ENCODE results near the gene SETX. TPM values are rescaled to one million over a fixed set of nuclear protein-coding genes. Genes with fewer than 3 reads are reported as not detected.

The SETX gene
- total and polyA plus RNA-seq, 11 donors = 11.7 to 42.5 (median 27.5) TPM

DNA sequence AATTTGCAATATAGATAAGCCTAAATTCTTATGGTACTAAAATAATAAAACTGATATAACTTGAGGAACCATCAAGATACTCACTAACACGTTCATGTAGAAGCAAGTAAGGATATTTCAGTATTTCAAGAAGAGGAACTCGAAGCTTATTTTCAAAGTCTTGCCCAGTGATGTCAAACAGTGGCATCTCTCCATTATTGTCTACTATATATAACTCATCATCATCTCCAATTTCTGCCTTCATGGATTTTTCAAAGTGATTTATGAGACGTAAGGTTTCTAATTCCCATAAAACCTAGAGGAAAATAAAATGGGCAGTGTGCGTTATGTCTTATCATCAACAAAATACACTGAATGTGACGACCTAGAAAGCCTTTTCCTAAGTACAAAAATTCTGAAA, 8.6 kb downstream of the SETX start:
- 80 to 91% (median 87%) methylated on average over 5 of the region's 5 CpGs for WGBS, 4 donors
- no peak overlapping the region for H3K4me3 ChIP-seq
- ATAC-seq = no peak
- no peaks in the 10 kb centered on the region for H3K9me3 ChIP-seq
- no peak overlapping the region for H3K27ac ChIP-seq
- TF ChIP-seq, protein P1, sequence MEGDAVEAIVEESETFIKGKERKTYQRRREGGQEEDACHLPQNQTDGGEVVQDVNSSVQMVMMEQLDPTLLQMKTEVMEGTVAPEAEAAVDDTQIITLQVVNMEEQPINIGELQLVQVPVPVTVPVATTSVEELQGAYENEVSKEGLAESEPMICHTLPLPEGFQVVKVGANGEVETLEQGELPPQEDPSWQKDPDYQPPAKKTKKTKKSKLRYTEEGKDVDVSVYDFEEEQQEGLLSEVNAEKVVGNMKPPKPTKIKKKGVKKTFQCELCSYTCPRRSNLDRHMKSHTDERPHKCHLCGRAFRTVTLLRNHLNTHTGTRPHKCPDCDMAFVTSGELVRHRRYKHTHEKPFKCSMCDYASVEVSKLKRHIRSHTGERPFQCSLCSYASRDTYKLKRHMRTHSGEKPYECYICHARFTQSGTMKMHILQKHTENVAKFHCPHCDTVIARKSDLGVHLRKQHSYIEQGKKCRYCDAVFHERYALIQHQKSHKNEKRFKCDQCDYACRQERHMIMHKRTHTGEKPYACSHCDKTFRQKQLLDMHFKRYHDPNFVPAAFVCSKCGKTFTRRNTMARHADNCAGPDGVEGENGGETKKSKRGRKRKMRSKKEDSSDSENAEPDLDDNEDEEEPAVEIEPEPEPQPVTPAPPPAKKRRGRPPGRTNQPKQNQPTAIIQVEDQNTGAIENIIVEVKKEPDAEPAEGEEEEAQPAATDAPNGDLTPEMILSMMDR (IDR thresholded peaks at IDR 0.05) = no peak
- no peak for TF ChIP-seq POLR2A (IDR thresholded peaks at IDR 0.05)
- peaks cover 0 to 100% (median 99%) of the 10 kb centered on the region in 9 donors for H3K36me3 ChIP-seq
- peaks cover 0 to 24% (median 7%) of the 10 kb centered on the region in 12 donors for H3K4me1 ChIP-seq
- H3K27me3 ChIP-seq = no peaks in the 10 kb centered on the region
- intact Hi-C loops (cut with DNase I) = loop anchor here in 1 of 10 donors (10.0 kb wide), 1 partner anchor 51 kb away; no protein-coding TSS in a partner anchor
- no peak for DNase-seq

DNA sequence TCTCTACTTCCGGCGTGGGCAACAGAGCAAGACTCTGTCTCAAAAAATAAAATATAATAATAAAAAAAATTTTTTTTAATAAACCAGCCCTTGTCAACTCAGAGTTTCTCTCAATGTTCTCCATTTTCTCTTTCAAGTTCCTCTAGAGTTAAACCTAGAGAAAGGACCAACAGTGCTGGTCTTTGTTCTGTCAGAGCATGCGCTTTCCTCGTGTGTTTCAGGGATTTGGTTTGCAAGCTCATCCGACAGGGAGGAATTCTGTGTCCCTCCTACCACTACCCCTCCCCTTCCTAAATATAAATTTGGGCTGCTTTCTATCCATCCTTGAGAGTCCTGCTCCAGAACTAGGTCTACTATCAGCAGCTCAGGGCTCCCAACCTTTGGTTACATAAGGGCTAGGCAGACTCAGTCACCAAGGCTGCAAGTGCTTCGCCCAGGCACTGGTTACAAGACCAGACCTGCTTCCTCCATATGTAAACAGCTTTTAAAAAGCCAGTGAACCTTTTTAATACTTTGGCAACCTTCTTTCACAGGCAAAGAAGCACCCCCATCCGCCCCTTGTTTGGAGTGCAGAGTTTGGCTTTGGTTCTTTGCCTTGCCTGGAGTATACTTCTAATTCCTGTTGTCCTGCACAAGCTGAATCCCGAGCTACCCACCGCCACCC, 13.5 kb downstream of the SETX start:
- H3K4me3 ChIP-seq = no peak overlapping the region
- ATAC-seq (no peak), DNase-seq (no peak)
- WGBS, 4 donors = 90 to 96% (median 93%) methylated on average over 9 of the region's 9 CpGs
- H3K27me3 ChIP-seq = no peaks in the 10 kb centered on the region
- TF ChIP-seq, protein P1 (IDR thresholded peaks at IDR 0.05) = no peak
- no peak for TF ChIP-seq POLR2A (IDR thresholded peaks at IDR 0.05)
- H3K4me1 ChIP-seq = no peaks in the 10 kb centered on the region
- intact Hi-C loops (cut with DNase I) = loop anchor here in 2 of 10 donors (5.0 to 10.0 kb wide), 2 partner anchors 47 to 54 kb away; no protein-coding TSS in a partner anchor
- H3K36me3 ChIP-seq = peaks cover 4 to 100% (median 99%) of the 10 kb centered on the region in 9 donors
- no peaks in the 10 kb centered on the region for H3K9me3 ChIP-seq
- H3K27ac ChIP-seq = no peak overlapping the region

DNA sequence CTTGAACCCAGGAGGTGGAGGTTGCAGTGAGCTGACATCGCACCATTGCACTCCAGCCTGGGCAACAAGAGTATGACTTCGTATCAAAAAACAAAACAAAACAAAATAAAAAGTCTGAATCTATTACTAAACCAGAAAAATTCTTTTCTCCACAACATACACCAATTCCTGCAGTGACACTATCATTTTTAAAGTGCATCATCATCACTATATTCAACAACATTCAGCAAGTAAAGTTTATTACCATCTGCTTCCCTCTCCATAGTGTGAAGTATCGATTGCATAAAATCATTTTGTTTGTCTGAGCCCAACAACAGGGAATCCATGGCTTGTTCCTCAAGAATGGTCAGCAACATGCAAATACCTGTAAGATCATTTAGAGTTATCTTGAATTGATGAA, 20.4 kb downstream of the SETX start:
- H3K27ac ChIP-seq = no peak overlapping the region
- ATAC-seq (no peak), DNase-seq (no peak)
- no peaks in the 10 kb centered on the region for H3K9me3 ChIP-seq
- no peak overlapping the region for H3K4me3 ChIP-seq
- H3K4me1 ChIP-seq = no peaks in the 10 kb centered on the region
- intact Hi-C loops (cut with DNase I) = no loop called here
- WGBS, 4 donors = 97 to 98% (median 97%) methylated on average over 3 of the region's 3 CpGs
- TF ChIP-seq POLR2A (IDR thresholded peaks at IDR 0.05) = no peak
- TF ChIP-seq, protein P1 (IDR thresholded peaks at IDR 0.05) = no peak
- H3K36me3 ChIP-seq = peaks cover 3 to 99% (median 97%) of the 10 kb centered on the region in 9 donors
- H3K27me3 ChIP-seq = no peaks in the 10 kb centered on the region

DNA sequence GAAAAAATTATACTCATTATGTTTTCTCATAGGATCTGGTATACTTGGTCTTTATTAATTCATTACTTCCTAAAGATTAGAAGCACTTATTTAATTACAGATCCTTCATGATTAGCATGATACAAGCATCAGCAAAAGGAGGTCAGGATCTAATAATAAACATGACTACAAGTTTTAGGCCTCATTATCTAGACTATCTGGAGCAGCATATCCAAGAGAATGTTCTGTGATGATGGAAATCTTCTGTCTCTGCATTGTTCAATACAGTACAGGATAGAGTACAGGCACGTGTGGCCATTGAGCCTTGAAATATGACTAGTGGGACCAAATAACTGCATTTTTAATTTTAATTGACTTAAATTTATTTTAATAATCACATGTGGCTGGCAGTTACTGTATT, 21.2 kb downstream of the SETX start:
- H3K4me1 ChIP-seq = no peaks in the 10 kb centered on the region
- 53 to 78% (median 56%) methylated on average over 1 of the region's 1 CpG for WGBS, 4 donors
- H3K4me3 ChIP-seq = no peak overlapping the region
- intact Hi-C loops (cut with DNase I) = no loop called here
- DNase-seq (no peak), ATAC-seq (peak in 2 of 4 donors; percentile 42 to 47)
- TF ChIP-seq, protein P1 (IDR thresholded peaks at IDR 0.05) = no peak
- no peak for TF ChIP-seq POLR2A (IDR thresholded peaks at IDR 0.05)
- no peak overlapping the region for H3K27ac ChIP-seq
- no peaks in the 10 kb centered on the region for H3K9me3 ChIP-seq
- no peaks in the 10 kb centered on the region for H3K27me3 ChIP-seq
- H3K36me3 ChIP-seq = peaks cover 3 to 99% (median 97%) of the 10 kb centered on the region in 9 donors

Measured in heart left ventricle (tissue), 16 donors.